H9 (cell line): ENCODE data around the gene CSNK2B. TPM values are rescaled to one million over a fixed set of nuclear protein-coding genes. Genes with fewer than 3 reads are reported as not detected.

ENCODE experiments used
- DNase-seq: peaks from one replicate; pipeline ENCODE4 v3.0.0-alpha.2; 2017
- H2AFZ ChIP-seq: one replicate; pipeline ENCODE4 v1.6.1; 2013; ENCODE audit warnings: mild to moderate bottlenecking, low read length, control low read depth, moderate library complexity
- H2AK5ac ChIP-seq: 2 replicates; pipeline ENCODE4 v1.6.1; 2013; ENCODE audit warnings: low read length, control low read depth, mixed read lengths; ENCODE audit not compliant: insufficient read length
- H2BK120ac ChIP-seq: one replicate; pipeline ENCODE4 v1.6.1; 2013; ENCODE audit warnings: low read depth, mild to moderate bottlenecking, low read length, control low read depth, inconsistent platforms; ENCODE audit not compliant: poor library complexity, severe bottlenecking
- H2BK12ac ChIP-seq: 2 replicates; pipeline ENCODE4 v1.6.1; 2013; ENCODE audit warnings: low read length, control low read depth, mixed read lengths, low read depth; ENCODE audit not compliant: insufficient read length
- H2BK15ac ChIP-seq: 2 replicates; pipeline ENCODE4 v1.6.1; 2013; ENCODE audit warnings: low read depth, low read length, control low read depth
- H2BK20ac ChIP-seq: one replicate; pipeline ENCODE4 v1.6.1; 2013; ENCODE audit warnings: low read depth, mild to moderate bottlenecking, low read length, control low read depth, inconsistent platforms; ENCODE audit not compliant: poor library complexity, severe bottlenecking
- H2BK5ac ChIP-seq: 2 replicates; pipeline ENCODE4 v1.6.1; 2013; ENCODE audit warnings: low read length, control low read depth, mixed read lengths; ENCODE audit not compliant: insufficient read length
- H3K14ac ChIP-seq: 2 replicates; pipeline ENCODE4 v1.6.1; 2013; ENCODE audit warnings: low read length, control low read depth; ENCODE audit not compliant: insufficient read depth
- H3K18ac ChIP-seq: 2 replicates; pipeline ENCODE4 v1.6.1; 2013; ENCODE audit warnings: low read depth, mild to moderate bottlenecking, mixed read lengths, low read length, control low read depth; ENCODE audit not compliant: insufficient read length
- H3K23ac ChIP-seq: 2 replicates; pipeline ENCODE4 v1.6.1; 2013; ENCODE audit warnings: low read length, control low read depth, mixed read lengths, low read depth; ENCODE audit not compliant: insufficient read length
- H3K23me2 ChIP-seq: 2 replicates; pipeline ENCODE4 v1.6.1; 2013; ENCODE audit warnings: low read depth, mild to moderate bottlenecking, mixed read lengths, low read length, control low read depth; ENCODE audit not compliant: insufficient read length, poor library complexity, severe bottlenecking
- H3K27ac ChIP-seq: 2 replicates; pipeline ENCODE4 v1.5.1; 2013; ENCODE audit warnings: low read length, control low read depth, mixed read lengths, low read depth; ENCODE audit not compliant: insufficient read length
- H3K27me3 ChIP-seq: 2 replicates; pipeline ENCODE4 v1.6.1; 2013; ENCODE audit warnings: low read length, control low read depth, inconsistent platforms; ENCODE audit not compliant: insufficient read depth
- H3K4ac ChIP-seq: 2 replicates; pipeline ENCODE4 v1.6.1; 2013; ENCODE audit warnings: low read depth, mild to moderate bottlenecking, control low read depth, inconsistent platforms, low read length, moderate library complexity
- H3K4me1 ChIP-seq: 2 replicates; pipeline ENCODE4 v1.6.1; 2013; ENCODE audit warnings: low read length, control low read depth, inconsistent platforms; ENCODE audit not compliant: insufficient read depth
- H3K4me2 ChIP-seq: 2 replicates; pipeline ENCODE4 v1.6.1; 2013; ENCODE audit warnings: low read length, control low read depth, mixed read lengths; ENCODE audit not compliant: insufficient read length, insufficient read depth
- H3K56ac ChIP-seq: 2 replicates; pipeline ENCODE4 v1.6.1; 2013; ENCODE audit warnings: low read depth, mild to moderate bottlenecking, mixed read lengths, low read length, control low read depth; ENCODE audit not compliant: insufficient read length
- H3K79me1 ChIP-seq: 2 replicates; pipeline ENCODE4 v1.6.1; 2013; ENCODE audit warnings: low read depth, mild to moderate bottlenecking, moderate library complexity, low read length, control low read depth, inconsistent platforms; ENCODE audit not compliant: insufficient read depth, poor library complexity, severe bottlenecking
- H3K79me2 ChIP-seq: 2 replicates; pipeline ENCODE4 v1.6.1; 2013; ENCODE audit warnings: low read length, control low read depth, inconsistent platforms; ENCODE audit not compliant: insufficient read depth
- H3K9ac ChIP-seq: 2 replicates; pipeline ENCODE4 v1.6.1; 2013; ENCODE audit warnings: low read length, control low read depth, mixed read lengths; ENCODE audit not compliant: insufficient read length; ENCODE audit errors: extremely low read depth
- H3K9me3 ChIP-seq: one replicate; pipeline ENCODE4 v1.6.1; 2013; ENCODE audit warnings: low read depth, low read length, inconsistent platforms; ENCODE audit not compliant: control insufficient read depth
- H3T11ph ChIP-seq: one replicate; pipeline ENCODE4 v1.6.1; 2013; ENCODE audit warnings: mild to moderate bottlenecking, low read length, control low read depth, inconsistent platforms
- H4K20me1 ChIP-seq: one replicate; pipeline ENCODE4 v1.6.1; 2013; ENCODE audit not compliant: control insufficient read depth, insufficient read length, insufficient read depth
- H4K5ac ChIP-seq: 2 replicates; pipeline ENCODE4 v1.6.1; 2013; ENCODE audit warnings: low read depth, mild to moderate bottlenecking, mixed read lengths, low read length, control low read depth; ENCODE audit not compliant: insufficient read length
- H4K8ac ChIP-seq: replicated peaks from 2 replicates; pipeline ENCODE4 v1.6.1; 2013; ENCODE audit warnings: low read length, control low read depth, mixed read lengths, low read depth; ENCODE audit not compliant: insufficient read length
- H4K91ac ChIP-seq: 2 replicates; pipeline ENCODE4 v1.6.1; 2013; ENCODE audit warnings: low read depth, mild to moderate bottlenecking, moderate library complexity, mixed read lengths, low read length, control low read depth; ENCODE audit not compliant: insufficient read length
- H3K27ac Mint-ChIP-seq, 3 experiments: 2 replicates in 2 of 3; 3 replicates in 1 of 3; pipeline ENCODE4 v1.8.0; 2020 to 2021; ENCODE audit warnings: mixed read lengths in 3 of 3, mild to moderate bottlenecking in 1 of 3, moderate library complexity in 1 of 3
- H3K27me3 Mint-ChIP-seq: 2 replicates; pipeline ENCODE4 v1.8.0; 2021; ENCODE audit warnings: low read depth, mild to moderate bottlenecking, moderate library complexity, mixed read lengths
- H3K36me3 Mint-ChIP-seq, 3 experiments: 2 replicates in 2 of 3; 3 replicates in 1 of 3; pipeline ENCODE4 v1.8.0; 2020 to 2021; ENCODE audit warnings: low read depth in 3 of 3, mixed read lengths in 3 of 3; ENCODE audit not compliant: insufficient read depth in 1 of 3
- H3K4me1 Mint-ChIP-seq, 2 experiments: 2 replicates each; pipeline ENCODE4 v1.8.0; 2020; ENCODE audit warnings: mixed read lengths in 2 of 2
- H3K4me3 Mint-ChIP-seq, 2 experiments: 2 replicates in 1 of 2; 3 replicates in 1 of 2; pipeline ENCODE4 v1.8.0; 2020 to 2021; ENCODE audit warnings: mild to moderate bottlenecking in 2 of 2, mixed read lengths in 2 of 2, moderate library complexity in 1 of 2
- H3K9me3 Mint-ChIP-seq, 2 experiments: 2 replicates in 1 of 2; 3 replicates in 1 of 2; pipeline ENCODE4 v1.8.0; 2020; ENCODE audit warnings: mild to moderate bottlenecking in 2 of 2, mixed read lengths in 2 of 2, moderate library complexity in 1 of 2
- WGBS: extraction: QIAGEN DNeasy Blood & Tissue Kit; methylation state at CpG from one replicate; pipeline ENCODE4 v1.1.7; 2013; ENCODE audit warnings: missing lambda C conversion rate, low lambda C conversion rate, mixed read lengths; ENCODE audit not compliant: insufficient read length; ENCODE audit errors: extremely low coverage; 5-methylcytosine and 5-hydroxymethylcytosine counted together
- total RNA-seq: library from RNA; stranded (reverse); gene quantifications from 2 replicates; pipeline ENCODE4 v1.2.1, GENCODE V29; 2021
- TF ChIP-seq, protein P1 (sequence below): fragments of 200-600 bp; sonication (generic); conservative IDR thresholded peaks from 3 replicates; pipeline ENCODE4 v1.8.0; 2021; ENCODE audit warnings: antibody characterized with exemption, mild to moderate bottlenecking

CSNK2B gene
- total RNA-seq, 1 experiment from 2014 or later: 187 TPM

DNA sequence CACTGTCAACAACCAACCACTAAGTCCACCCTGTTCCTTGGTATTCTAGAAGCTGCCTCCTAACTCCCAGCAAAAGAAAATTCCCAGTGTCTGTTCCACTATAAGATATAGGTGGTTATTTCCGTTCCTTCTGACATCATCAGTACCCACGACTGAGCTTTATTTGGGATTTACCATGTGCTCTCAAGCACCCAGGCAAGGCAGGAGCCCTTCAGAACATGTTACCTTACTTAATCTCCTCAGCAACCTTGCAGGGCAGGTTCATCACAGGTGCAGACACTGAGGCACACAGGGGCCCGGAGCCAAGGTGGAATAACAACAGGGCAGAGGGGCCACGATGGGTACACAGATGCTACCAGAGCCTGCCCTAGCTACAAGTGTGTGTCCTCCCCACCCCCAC, 26.5 kb downstream of the CSNK2B start:
- Mint-ChIP-seq H3K27me3 (no peaks in the 10 kb centered on the region), H3K36me3 (peaks cover 9 to 60% (median 45%) of the 10 kb centered on the region in 3 experiments; a peak in 6 of 7 replicates), H3K27ac (no peak overlapping the region), H3K4me3 (no peak overlapping the region), H3K9me3 (no peaks in the 10 kb centered on the region), H3K4me1 (peaks cover 5 to 10% of the 10 kb centered on the region in 2 experiments; a peak in 3 of 4 replicates)
- H3K23me2 ChIP-seq: no peaks in the 10 kb centered on the region
- H4K5ac ChIP-seq: no peak overlapping the region
- no peaks in the 10 kb centered on the region for H3K79me2 ChIP-seq
- no peak overlapping the region for H3K14ac ChIP-seq
- no peak overlapping the region for H4K8ac ChIP-seq
- no peaks in the 10 kb centered on the region for H3K27me3 ChIP-seq
- H3K9ac ChIP-seq: no peak overlapping the region
- no peak overlapping the region for H2BK120ac ChIP-seq
- no peak overlapping the region for H4K91ac ChIP-seq
- H3K4me1 ChIP-seq: no peaks in the 10 kb centered on the region
- no peaks in the 10 kb centered on the region for H4K20me1 ChIP-seq
- no peak overlapping the region for H2AFZ ChIP-seq
- DNase-seq: no peak
- H2AK5ac ChIP-seq: no peak overlapping the region
- TF ChIP-seq, protein P1, sequence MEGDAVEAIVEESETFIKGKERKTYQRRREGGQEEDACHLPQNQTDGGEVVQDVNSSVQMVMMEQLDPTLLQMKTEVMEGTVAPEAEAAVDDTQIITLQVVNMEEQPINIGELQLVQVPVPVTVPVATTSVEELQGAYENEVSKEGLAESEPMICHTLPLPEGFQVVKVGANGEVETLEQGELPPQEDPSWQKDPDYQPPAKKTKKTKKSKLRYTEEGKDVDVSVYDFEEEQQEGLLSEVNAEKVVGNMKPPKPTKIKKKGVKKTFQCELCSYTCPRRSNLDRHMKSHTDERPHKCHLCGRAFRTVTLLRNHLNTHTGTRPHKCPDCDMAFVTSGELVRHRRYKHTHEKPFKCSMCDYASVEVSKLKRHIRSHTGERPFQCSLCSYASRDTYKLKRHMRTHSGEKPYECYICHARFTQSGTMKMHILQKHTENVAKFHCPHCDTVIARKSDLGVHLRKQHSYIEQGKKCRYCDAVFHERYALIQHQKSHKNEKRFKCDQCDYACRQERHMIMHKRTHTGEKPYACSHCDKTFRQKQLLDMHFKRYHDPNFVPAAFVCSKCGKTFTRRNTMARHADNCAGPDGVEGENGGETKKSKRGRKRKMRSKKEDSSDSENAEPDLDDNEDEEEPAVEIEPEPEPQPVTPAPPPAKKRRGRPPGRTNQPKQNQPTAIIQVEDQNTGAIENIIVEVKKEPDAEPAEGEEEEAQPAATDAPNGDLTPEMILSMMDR: no peak
- H2BK20ac ChIP-seq: no peak overlapping the region
- no peak overlapping the region for H2BK15ac ChIP-seq
- H3K9me3 ChIP-seq: no peaks in the 10 kb centered on the region
- no peak overlapping the region for H3K56ac ChIP-seq
- no peak overlapping the region for H3T11ph ChIP-seq
- no peak overlapping the region for H2BK12ac ChIP-seq
- H3K18ac ChIP-seq: no peak overlapping the region
- H3K27ac ChIP-seq: no peak overlapping the region
- no peaks in the 10 kb centered on the region for H3K79me1 ChIP-seq
- no peak overlapping the region for H3K23ac ChIP-seq
- no peak overlapping the region for H2BK5ac ChIP-seq
- H3K4ac ChIP-seq: no peak overlapping the region
- WGBS: no CpG with 5 or more reads among the region's 4 CpGs
- H3K4me2 ChIP-seq: no peak overlapping the region
